Activated CD4-positive, CD25-positive, alpha-beta regulatory T cell treated with anti-CD3 and anti-CD28 coated beads, Interleukin-2, amount 50 U/mL, for 72 hours (primary cell): ENCODE measurements around the gene TMEM214.

Source experiments
- DNase-seq: peaks from one replicate; pipeline ENCODE4 v3.0.0; 2021

The TMEM214 gene

DNA sequence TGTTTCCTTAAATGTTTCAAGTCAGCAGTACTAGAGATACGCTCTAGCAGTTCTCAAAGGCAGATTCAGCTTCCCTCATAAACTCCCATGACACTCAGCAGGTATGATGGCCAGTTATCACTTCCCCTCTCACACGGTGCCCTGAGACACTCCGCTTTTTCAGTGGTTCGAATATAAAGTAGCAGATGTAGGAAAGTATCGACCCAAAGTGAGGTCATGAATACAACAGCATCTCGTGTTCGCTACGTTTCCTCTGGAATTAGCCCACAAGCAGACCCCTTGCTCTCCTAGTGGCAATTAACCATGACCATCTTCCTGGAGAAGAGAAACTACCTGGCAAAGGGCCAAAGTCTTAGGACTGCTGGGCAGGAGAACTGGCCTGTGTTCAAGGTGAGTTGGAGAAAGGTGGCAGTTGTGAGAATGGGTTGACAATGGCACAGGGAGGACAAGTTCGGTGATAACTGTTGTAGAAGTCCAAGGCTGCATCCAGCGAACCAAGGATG lies 9.4 kb downstream of the TMEM214 start:
- DNase-seq, result no peak

DNA sequence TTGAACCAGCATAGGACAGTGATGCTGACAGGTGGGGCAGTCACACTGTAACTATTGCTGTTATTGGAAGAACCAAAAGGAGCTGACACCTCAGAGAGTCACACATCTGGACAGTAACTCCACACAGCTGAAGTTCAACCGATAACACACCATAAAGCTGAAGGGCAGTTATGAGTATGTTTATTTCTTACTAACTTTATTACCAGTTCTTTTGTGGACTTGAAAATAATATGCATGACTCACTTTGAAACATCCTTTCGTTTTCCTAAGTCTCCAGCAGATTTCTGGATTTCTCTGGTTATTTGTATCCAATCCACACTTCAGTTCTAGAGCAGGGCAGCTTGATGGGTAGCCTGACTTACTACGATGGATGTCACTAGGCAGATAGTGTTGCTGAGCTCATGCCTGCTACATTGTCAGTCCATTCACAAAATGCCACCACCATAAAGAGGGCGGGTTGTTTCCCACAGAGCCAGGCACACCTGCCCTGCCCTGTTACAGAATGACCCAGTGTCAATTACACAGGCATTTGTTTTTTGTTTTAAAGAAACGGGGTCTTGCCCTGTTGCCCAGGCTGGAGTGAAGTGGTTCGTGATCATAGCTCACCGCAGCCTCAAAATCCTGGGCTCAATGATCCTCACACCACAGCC lies 10.3 kb downstream of the TMEM214 start:
- DNase-seq, result no peak

DNA sequence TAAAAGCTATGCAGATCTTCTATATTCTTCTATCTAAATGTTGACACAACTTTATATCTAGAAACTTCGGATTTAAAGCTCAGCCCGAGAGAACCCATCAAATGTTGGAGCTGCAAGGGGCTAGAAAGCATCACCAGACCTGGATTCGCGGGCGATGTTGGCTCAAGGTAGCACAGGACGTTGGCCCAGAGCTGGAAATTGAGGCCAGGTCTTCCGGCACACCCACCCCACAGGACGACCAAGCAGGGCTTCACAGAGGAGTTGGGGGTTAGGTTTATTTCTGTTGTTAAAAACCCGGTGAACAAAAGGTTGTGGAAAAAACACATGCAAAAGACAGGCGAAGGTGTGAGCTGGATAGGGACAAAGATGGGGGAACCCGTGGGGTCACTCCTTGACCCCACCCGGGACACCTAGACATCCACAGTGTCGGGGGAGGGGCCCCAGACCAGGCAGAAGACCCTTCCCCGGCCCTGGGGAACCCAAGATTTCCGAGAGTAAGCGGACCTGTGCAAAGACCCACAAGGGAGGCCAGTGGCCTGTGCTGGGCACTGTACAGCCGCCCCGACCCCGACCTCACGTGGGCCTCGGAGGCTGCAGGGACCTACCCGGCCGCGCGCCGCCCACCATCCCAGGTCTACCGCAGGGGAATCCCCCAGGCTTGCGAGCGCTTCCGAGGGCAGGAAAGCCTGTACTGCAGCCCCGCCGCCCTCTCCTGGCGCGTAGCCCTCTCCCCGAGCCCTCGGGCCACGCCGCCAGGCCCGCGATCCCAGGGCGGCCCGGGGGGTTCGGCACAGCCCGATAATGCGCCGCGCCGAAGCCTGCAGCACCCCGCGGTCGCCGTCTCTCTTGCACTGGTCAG lies 16.9 kb downstream of the TMEM214 start:
- peak; percentile 70 for DNase-seq

DNA sequence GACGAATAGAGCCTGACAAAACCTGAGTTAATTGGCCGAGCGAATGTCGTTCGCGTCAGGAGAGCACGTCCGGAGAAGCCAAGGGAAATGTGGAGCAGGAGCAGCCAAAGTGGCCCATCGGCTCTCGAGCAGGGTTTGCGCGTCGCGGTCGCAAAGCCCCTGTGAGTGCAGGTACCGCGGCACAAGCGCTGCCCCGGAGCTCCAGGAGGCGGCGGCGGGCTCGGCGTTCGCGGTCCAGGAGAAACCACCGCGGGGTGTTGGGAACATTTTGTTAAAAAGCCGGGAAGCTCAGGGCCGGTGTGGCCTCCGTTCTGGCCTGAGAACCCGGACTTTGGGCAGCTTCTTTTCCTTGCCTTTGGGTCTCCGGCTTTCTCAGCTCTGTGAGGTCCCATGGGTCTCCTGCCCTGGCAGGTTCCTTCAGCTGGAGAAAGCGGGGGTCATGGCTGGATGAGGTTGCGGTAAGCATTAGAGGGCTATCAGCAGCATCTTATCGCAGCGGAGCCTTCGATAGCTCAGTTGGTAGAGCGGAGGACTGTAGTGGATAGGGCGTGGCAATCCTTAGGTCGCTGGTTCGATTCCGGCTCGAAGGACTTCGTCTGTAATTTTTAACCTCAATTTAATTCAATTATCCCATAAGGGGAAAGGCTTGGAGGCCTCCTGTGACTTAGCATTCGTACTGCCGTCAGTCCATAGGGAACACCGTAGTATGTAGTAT lies 17.7 kb downstream of the TMEM214 start:
- peak; percentile 93 for DNase-seq

DNA sequence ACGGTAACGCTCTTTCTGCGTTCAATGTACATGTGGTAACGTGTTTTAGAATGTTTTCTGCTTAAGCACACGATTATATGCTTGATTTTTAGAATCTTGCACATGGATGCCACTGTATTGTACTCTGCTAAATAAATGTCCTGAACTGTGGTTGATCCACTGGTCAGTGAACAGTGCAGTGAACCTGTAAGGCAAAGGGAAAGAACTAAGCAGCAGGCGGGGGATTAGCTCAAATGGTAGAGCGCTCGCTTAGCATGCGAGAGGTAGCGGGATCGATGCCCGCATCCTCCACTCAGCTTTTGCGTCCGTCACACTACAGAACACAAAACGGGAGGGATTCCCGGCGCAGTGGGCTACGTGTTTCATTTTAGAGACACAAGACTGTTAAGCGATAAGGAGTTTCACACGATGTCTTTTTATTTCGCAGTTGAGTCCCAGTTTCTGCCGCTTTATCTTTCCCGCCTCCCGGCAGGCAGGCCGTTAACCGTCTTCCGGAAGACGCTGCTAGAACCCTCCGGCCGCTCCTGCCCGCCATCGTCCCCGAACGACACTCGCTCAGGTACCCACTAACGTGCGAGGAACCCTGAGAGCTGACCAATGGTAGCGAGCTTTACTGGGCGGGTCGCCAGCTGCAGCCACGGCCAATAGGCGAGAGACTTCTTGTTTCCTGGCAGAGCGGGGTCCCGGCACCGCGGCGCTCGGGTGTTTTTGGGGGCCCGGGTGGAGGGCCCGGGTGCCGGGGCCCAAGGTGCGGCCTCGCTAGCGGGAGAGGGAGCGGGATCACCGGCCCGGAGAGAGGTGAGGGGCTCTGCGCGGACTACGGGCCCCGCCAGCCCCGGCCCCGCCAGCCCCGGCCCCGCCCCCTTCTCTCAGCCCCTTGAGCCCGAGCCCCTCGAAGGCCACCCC lies 18.5 kb downstream of the TMEM214 start, which contains the start of gene AGBL5:
Gene AGBL5, plus strand, starts transcription at position 673 of the 906 bp plus-strand sequence. CDS start 1,291 bp downstream, outside the sequence.
- peak; percentile 93 for DNase-seq

DNA sequence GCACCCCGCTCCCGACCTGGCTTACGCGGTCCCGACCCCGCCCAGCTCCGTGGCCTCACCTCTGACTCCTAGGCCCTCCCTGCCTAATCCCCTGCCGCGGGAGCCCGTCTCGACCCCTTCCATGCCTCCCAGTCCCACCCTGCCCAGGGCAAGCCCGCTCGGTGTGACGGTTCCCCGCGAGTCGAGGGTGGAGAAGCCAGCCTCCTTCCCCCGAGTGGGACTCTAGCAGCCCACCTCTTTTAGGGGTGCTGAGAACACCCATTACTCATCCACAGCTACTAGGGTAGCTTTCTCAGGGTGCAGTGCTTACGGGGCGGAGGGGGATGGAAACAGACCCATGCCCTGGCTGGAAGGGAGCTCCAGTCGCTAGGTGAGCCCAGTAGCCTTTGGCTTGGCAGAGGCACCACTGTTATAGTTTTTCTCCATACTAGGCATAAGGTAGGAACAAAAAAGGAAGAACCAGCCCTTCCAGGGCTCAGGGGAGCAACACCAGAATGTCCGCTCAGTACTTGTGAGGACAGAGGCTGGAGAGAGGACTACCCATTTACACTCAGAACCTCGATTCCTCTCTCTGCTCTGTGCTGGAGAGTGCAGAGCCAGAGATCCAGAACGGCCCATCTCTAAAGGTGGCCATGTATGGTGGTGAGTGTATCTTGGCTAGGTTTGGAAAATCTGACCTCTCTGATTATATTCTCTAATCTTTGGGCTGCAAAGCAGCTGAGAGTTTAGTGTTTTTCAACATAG lies 19.3 kb downstream of the TMEM214 start:
- DNase-seq, result no peak

DNA sequence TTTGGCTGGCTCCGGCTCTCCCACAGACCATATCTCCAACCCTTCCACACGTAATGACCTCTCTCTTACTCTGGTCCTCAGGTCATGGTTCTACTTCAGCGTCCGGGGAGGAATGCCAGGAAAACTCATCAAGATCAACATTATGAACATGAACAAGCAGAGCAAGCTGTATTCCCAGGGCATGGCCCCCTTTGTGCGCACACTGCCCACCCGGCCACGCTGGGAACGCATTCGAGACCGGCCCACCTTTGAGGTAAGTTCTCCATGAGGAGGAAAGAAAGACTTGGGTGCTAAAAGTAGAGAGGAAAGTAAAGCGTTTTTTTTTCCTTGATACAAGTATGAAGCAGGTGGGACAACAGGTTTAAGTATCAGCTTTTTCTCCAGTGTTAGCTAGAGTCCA lies 20.6 kb downstream of the TMEM214 start:
- no peak for DNase-seq

DNA sequence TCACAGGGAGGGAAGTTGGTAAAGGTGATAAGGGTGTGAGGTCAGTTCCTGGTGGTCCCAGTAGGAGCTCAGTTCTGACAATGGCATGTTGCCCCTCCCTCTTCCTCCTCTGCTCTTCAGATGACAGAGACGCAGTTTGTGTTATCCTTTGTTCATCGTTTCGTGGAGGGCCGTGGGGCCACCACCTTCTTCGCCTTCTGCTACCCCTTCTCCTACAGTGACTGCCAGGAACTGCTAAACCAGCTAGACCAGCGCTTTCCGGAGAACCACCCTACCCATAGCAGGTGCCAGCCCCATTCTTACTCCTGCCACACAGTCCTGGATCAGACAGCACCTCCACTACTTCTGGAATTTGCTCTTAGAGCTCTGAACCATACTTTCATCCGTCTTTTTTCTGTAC lies 21.0 kb downstream of the TMEM214 start:
- DNase-seq, result no peak

DNA sequence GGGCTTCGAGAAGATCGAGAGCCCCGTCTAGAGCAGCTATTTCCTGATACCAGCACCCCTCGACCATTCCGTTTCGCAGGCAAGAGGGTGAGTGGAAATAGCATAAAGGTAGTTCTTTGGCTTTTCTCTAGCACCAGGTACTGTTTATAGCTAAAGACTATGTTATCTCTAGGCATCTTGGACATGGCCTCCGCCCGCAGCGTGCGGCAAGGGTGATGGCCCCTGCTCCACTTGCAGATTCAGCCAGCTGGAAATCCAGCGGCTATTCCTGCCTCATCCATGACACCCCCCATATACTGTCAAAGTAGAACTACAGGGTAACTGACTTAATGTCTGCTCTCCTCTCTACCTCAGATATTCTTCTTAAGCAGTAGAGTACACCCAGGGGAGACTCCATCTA lies 22.0 kb downstream of the TMEM214 start:
- no peak for DNase-seq

DNA sequence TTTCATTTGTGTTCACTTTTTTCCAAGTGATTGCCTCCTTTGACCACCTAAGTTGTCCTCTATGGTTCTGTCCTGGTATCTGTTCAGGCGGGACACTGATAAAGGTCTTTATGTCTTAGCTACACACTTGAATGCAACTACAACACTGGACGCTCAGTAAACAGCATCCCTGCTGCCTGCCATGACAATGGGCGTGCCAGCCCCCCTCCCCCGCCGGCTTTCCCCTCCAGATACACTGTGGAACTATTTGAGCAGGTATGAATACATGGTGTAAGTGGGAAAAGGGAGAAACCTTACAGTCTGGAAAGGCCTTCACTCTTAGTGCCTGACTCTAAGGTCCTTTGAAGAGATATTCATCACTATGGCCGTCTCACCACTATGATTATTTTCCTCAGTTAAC lies 24.4 kb downstream of the TMEM214 start:
- no peak for DNase-seq

DNA sequence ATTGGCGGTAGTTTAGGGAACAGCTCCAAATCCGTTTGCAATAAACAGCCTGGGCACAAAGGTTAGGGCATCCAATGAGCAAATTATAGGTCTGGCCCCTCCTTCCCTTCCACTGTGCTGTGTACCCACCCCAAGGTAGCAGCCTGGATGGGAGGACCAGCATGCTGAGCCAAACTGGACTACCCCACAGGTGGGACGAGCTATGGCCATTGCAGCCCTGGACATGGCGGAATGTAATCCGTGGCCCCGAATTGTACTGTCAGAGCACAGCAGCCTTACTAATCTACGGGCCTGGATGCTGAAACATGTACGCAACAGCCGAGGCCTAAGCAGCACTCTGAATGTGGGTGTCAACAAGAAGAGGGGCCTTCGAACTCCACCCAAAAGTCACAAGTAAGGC lies 25.4 kb downstream of the TMEM214 start:
- no peak for DNase-seq

DNA sequence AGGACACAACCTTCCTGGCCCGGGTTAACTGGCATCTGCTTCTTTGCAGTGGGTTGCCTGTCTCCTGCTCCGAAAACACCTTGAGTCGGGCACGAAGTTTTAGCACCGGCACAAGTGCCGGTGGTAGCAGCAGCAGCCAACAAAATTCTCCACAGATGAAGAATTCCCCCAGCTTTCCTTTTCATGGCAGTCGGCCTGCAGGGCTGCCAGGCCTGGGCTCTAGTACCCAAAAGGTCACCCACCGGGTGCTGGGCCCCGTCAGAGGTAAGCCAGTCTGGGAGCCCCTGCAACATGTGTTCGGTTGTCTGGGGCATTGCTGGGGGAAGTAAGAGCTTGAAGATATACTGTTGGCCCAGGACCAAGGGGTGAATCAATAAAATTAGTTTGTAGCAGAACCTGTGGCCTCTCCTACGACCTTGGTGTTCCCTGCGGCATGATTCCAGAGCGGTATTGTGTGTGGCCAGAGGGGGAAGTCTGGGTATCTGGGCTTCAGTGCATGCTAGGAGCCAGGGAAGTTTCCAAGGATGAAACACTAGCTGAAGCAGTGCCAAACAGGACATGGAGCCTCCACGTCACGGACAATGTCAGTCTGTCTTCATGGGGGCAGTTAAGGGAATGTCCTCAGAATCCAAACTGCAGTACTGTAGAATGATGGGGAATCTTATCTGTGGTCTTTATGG lies 26.5 kb downstream of the TMEM214 start:
- no peak for DNase-seq

DNA sequence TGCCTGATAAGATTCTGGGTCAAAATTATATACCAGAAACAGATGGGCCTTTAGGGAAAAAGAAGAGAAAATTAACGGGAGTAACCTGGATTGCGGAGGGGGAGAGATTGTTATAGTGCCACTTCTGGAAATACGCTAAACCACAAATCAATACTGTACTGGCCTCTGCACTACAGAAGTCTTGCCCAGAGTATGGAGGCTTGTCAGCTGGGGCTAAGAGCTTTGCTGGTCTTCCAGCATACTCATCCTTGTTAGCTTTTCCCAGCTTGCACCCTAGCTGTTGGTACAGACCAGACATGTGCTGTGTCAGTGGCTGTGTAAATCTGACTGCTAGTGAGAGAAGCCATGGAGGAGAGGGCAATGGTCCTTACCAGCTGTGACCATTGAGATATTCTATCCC lies 27.6 kb downstream of the TMEM214 start:
- DNase-seq, result no peak

DNA sequence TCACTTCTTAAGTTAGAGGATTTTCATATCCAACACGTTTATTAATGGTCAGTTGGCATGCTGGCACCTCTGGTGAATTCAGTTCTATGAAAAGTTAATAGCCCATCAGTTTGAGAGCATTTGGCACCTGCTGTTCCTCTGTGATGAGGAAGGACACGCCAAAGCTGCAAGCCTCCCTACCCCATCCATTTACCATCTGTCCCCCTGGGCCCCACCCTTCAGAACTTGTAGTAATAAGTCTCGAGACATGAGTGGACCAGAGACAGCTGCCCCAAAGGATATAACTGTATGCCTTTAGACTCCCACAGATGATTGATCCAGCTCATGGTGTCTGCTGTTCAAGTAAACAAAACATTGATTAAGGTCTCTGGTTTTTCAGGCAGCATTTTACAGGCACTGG lies 32.4 kb downstream of the TMEM214 start:
- DNase-seq, result no peak

DNA sequence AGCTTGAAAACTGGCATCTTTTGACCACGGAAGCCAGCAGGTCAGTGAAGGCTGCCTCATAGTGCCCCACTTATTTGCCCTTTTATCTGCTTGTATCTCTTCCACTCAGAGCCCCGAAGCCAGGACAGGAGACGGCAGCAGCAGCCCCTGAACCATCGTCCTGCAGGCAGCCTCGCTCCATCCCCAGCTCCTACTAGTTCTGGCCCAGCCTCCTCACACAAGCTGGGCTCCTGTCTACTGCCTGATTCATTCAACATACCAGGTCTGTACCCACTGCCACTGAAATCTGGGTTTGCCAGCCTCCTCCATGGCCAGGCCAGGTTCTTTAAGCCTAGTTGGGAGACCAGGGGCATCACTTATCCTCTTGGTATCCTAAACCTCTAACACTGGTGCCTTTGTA lies 34.6 kb downstream of the TMEM214 start:
- DNase-seq, result no peak

DNA sequence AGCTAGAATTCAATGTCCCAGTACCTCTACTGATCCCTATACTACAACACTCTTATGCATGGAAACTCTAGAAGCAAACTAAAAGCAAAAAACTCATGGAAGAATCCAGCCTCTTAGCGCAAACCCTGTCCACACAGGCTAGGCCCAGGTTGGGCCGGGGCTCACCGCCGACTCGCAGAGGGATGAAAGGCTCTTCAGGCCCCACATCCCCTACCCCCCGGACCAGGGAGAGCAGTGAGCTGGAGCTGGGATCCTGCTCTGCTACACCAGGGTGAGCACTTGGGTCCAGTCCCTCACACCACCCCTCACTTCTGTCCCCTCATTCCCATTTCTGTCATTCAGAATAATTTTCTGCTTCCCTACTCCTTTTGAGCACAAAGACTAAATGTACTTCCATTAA lies 36.7 kb downstream of the TMEM214 start:
- DNase-seq, result no peak

DNA sequence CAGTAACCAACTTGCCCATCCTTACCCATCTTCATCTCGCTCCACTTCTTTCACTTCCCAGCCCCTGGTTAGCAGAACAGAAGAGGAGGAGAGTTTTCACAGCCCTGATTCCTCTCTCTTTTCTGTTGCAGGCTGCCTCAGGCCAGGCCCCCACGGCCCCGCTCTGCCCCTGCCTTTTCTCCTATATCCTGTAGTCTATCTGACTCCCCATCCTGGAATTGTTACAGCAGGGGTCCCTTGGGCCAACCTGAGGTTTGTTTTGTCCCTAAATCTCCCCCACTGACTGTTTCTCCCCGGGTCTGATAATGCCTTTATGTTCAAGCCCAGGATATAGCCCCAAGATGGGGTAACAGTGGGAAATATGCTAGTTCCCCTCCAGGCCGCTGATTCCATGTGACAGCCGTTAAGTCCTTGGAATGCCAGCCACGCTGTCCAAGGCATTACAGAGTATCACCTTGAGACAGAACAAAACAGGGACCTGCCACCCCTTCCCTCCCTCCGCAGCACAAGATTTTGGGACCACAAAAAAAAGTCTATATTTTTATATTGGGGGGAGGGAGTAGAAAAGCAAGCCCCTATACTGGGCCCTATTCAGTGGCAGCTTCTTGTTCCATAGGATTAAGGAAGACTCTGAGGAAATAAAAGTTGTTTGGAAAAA lies 37.3 kb downstream of the TMEM214 start:
- no peak for DNase-seq

DNA sequence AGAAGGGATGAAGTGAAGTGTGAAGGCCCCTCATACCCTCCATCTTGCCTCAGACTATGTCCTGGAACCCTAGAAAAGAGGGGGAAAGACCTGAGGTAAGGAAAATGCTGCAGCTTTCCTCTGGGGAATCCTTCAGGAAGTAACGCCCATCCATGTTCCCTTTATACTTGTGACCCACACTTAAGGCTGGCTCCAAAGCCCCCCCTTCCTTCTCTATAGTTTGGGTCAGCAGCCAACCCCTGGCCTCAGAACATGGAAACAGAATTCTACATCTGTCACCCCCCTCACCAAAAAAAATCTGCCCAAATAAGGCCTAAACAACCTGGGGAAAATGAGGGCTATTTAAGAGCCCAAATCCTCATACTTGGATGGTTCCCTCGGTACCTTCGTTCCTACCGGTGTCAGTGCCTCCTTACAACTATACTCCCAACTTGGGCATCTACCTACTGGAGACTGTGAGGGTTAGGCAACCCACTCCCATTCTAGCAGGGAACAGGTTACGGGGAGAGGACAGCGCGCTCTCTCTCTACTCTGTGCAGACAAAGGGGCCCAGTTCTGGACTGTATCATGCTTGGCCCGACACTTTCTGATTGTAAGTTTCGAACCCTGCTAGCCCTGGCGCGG lies 38.0 kb downstream of the TMEM214 start:
- no peak for DNase-seq

DNA sequence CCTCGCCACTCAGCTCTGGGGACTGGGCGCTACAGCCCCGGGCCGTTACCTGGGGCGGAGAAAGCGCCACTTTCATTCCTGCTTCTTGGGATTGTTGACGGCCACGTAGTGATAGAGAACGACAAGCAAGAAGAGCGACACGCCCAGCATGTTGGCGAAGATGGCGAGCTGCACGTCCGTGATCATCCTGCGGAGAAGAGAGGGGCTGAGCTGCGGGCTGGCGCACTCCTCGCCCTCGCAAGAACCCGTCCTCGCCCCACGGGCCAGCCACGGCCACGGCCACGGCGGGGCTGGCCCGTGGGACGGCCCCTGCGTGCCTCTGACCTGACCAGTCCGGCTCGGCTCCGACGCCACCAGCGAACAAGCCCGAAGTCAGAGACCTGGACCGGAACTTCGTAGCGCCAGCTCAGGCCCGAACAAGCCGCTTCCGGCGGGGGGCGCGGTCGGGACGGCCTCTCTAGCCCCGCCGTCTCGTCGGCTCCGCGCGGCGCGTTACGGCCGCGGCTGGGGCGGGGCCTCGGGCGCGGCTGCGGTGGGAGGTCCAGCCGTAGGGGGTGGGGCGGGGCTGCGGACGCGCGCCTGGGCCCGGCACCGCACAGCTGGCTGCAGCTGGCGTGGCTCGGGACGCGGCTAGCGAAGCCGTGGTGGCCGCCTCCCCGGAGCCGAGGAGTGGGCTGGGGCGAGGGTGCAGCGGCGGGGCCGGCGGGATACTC lies 38.7 kb downstream of the TMEM214 start, which contains the start of gene OST4:
Gene OST4, minus strand, starts transcription at position 378 of the 713 bp plus-strand sequence.
- DNase-seq, result peak; percentile 94
